GM12865 (cell line): Measurements from ENCODE around the gene DNASE1L2.

Experiments used
- DNase-seq: peaks from one replicate; pipeline ENCODE4 v3.0.0; 2010; ENCODE audit warnings: low read depth
- H3K4me3 ChIP-seq: 2 replicates; pipeline ENCODE4 v1.5.1; 2011; ENCODE audit warnings: mild to moderate bottlenecking, low read depth, low read length, control low read depth
- CTCF ChIP-seq: IDR thresholded peaks from 2 replicates; pipeline ENCODE4 v1.5.1; 2011; ENCODE audit warnings: low read length, control low read depth, low read depth, inconsistent platforms; ENCODE audit not compliant: insufficient read depth; ENCODE audit errors: missing control alignments

Gene DNASE1L2

DNA sequence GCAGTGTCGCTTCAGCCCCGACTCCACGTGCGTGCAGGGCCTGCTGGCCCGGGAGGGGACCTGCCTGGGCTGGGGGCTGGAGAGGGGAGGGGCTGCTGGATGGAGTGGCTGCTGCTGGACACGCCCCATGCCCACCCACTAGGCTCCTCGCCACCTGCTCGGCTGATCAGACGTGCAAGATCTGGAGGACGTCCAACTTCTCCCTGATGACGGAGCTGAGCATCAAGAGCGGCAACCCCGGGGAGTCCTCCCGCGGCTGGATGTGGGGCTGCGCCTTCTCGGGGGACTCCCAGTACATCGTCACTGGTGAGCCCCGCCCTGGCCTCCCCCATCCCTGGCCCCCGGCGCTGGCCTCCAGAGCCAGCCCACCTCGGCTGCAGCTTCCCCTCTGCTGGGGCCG lies 27.9 kb upstream of the DNASE1L2 start:
- no peak for DNase-seq
- no peak overlapping the region for H3K4me3 ChIP-seq
- no peak for TF ChIP-seq CTCF

GRCh38 chr16:2208772-2209171 lies 27.5 kb upstream of the DNASE1L2 start:
- H3K4me3 ChIP-seq: no peak overlapping the region
- DNase-seq: no peak
- TF ChIP-seq CTCF: no peak

DNA sequence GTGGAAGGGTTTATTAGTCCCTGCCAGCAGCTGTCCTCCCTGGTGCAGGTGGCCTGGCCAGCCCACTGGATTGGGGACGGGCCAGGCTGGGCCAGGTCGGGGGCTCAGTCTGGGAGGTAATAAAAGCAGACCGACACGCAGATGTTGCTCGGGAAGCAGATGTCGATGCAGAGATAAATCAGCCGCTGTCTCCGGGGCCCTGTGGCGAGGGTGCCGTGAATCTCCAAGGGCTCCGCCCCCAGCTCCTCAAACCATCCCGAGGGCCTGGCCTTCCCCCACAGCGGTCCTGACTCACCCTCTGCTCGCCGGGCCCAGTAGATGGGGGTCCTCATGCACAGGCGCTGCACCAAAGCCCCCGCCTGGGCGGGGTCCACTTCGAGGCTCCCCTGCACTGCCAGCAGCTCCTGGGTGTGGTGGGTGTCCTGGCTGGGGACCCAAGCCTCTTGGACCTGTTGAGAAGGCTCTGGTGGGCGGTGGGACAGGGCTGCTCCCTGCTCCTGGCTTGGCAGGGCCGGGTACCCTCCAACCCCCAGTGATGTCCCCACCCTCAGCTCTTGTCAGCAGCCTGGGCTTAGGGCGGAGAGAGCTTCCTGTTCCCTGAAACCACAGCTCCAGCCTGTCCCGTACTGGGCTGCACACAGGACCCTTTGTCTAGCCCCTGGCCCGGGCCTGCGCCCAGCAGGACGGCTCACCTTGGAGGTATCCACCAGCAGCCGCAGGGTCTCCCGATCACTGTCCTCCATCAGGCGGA lies 26.8 kb upstream of the DNASE1L2 start:
- DNase-seq: no peak
- no peak overlapping the region for H3K4me3 ChIP-seq
- no peak for TF ChIP-seq CTCF

DNA sequence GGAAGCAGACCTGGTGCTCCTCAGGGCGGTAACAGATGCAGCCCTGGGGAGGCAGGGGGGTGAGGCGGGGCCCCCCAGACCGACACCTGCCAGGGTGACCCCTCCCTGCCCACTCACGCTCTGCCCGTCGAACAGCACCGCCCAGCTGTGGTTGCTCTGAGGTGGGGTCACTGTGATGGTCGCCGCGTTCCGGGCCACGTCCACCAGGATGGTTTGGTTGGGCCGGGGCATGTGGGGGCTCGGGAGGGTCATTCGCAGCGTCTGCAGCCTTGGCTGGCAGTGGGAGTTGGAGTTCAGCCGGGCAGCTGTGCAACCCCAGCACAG lies 26.3 kb upstream of the DNASE1L2 start:
- TF ChIP-seq CTCF: no peak
- DNase-seq: no peak
- no peak overlapping the region for H3K4me3 ChIP-seq

- H3K4me3 ChIP-seq: no peak within 1 kb of the TSS
- TF ChIP-seq CTCF: no peak
- no peak for DNase-seq
Measured at GRCh38 chr16:2210386-2211365, 25.6 kb upstream of the DNASE1L2 start, which contains the start of gene BRICD5. TSS of gene BRICD5 (minus strand) at chr16:2210863. CDS start at chr16:2210833, 30 bp downstream.

- no peak for DNase-seq
- H3K4me3 ChIP-seq: no peak overlapping the region
Measured at GRCh38 chr16:2211923-2212347, 24.3 kb upstream of the DNASE1L2 start.

More at GRCh38 chr16:2211923-2212347, 24.3 kb upstream of the DNASE1L2 start:
- no peak for TF ChIP-seq CTCF
